Activated T-cell treated with anti-CD3 and anti-CD28 coated beads for 48 hours (primary cell): ENCODE data around the gene MPV17.

Experiments
- DNase-seq: peaks from one replicate; pipeline ENCODE4 v3.0.0-alpha.2; 2020; ENCODE audit warnings: low read depth

The MPV17 gene

GRCh38 chr2:27264253-27264752 lies 58.6 kb downstream of the MPV17 start:
- DNase-seq, result no peak

- no peak for DNase-seq
Measured at GRCh38 chr2:27263287-27264252, 59.3 kb downstream of the MPV17 start.

GRCh38 chr2:27262379-27263286 lies 60.3 kb downstream of the MPV17 start, which contains the start of gene SLC30A3:
Gene SLC30A3, minus strand, starts transcription at chr2:27263047. Its CDS starts 141 bp downstream, at chr2:27262906.
- DNase-seq, result peak; percentile 75

GRCh38 chr2:27261926-27262298 lies 61.0 kb downstream of the MPV17 start:
- DNase-seq, result no peak

GRCh38 chr2:27261241-27261925 lies 61.5 kb downstream of the MPV17 start:
- no peak for DNase-seq
